WTC11 (cell line): ENCODE data around the gene PLK4.

ENCODE experiments used
- AFF4 ChIP-seq: sonication (generic); formaldehyde crosslinking; IDR thresholded peaks from 2 replicates; pipeline ENCODE4 v1.8.1; 2023; ENCODE audit warnings: mild to moderate bottlenecking, missing genetic modification reagents, borderline replicate concordance
- CBFB ChIP-seq: sonication (generic); formaldehyde crosslinking; IDR thresholded peaks from 2 replicates; pipeline ENCODE4 v1.8.1; 2022; ENCODE audit warnings: mild to moderate bottlenecking, low read depth, missing genetic modification reagents
- CTCF ChIP-seq: fragments of 200-600 bp; IDR thresholded peaks from 2 replicates; pipeline ENCODE4 v1.8.0; 2022; ENCODE audit warnings: antibody characterized with exemption
- E2F5 ChIP-seq: sonication (generic); formaldehyde crosslinking; IDR thresholded peaks from 2 replicates; pipeline ENCODE4 v1.8.1; 2022; ENCODE audit warnings: mild to moderate bottlenecking, moderate library complexity, missing genetic modification reagents
- ELF4 ChIP-seq: sonication (generic); formaldehyde crosslinking; IDR thresholded peaks from 2 replicates; pipeline ENCODE4 v1.8.1; 2022; ENCODE audit warnings: low read depth, mild to moderate bottlenecking, moderate library complexity, missing genetic modification reagents
- FOXP4 ChIP-seq: sonication (generic); formaldehyde crosslinking; IDR thresholded peaks from 2 replicates; pipeline ENCODE4 v1.8.0; 2022; ENCODE audit warnings: mild to moderate bottlenecking, missing genetic modification reagents
- MAX ChIP-seq: sonication (generic); formaldehyde crosslinking; IDR thresholded peaks from 2 replicates; pipeline ENCODE4 v1.8.0; 2022; ENCODE audit warnings: mild to moderate bottlenecking, missing genetic modification reagents
- MXD4 ChIP-seq: fragments of 250-450 bp; sonication (Bioruptor Pico); IDR thresholded peaks from 2 replicates; pipeline ENCODE4 v1.8.0; 2021; ENCODE audit warnings: mild to moderate bottlenecking, moderate library complexity, borderline replicate concordance
- SMAD3 ChIP-seq: sonication (generic); formaldehyde crosslinking; IDR thresholded peaks from 2 replicates; pipeline ENCODE4 v1.8.0; 2022; ENCODE audit warnings: missing genetic modification reagents, mild to moderate bottlenecking, borderline replicate concordance
- ZNF532 ChIP-seq: fragments of 250-450 bp; sonication (Bioruptor Pico); IDR thresholded peaks from 2 replicates; pipeline ENCODE4 v1.9.0; 2021; ENCODE audit warnings: mild to moderate bottlenecking, borderline replicate concordance

- TF ChIP-seq MAX (CRISPR knock-in tag) (no peak), CTCF (no peak), CBFB (CRISPR knock-in tag) (no peak), AFF4 (no peak), E2F5 (CRISPR knock-in tag) (no peak), FOXP4 (no peak), MXD4 (no peak), ELF4 (CRISPR knock-in tag) (no peak), ZNF532 (CRISPR knock-in tag) (no peak), SMAD3 (CRISPR knock-in tag) (no peak)
Observed at GRCh38 chr4:127857641-127858040, 23.1 kb upstream of the PLK4 start.
